Activated CD4-positive, alpha-beta T cell treated with anti-CD3 and anti-CD28 coated beads for 36 hours (primary cell): Measurements from ENCODE around the gene TMEM129. TPM values are rescaled to one million over a fixed set of nuclear protein-coding genes. Genes with fewer than 3 reads are reported as not detected.

ENCODE experiments used
- ATAC-seq: fragments of 200-7000 bp; cut with Tn5 transposase; one replicate; pipeline ENCODE4 v1.10.0; 2021; ENCODE audit warnings: mild to moderate bottlenecking, moderate library complexity
- CTCF ChIA-PET: fragments of 350-600 bp; sonication (Branson Sonifier 250); formaldehyde crosslinking; loops from one replicate; lab custom pipeline; 2021; ENCODE audit warnings: antibody characterized with exemption; lab: Charles Lee
- POLR2A ChIA-PET: fragments of 350-600 bp; sonication (Branson Sonifier 250); formaldehyde crosslinking; loops from one replicate; lab custom pipeline; 2021; ENCODE audit warnings: antibody characterized with exemption, inconsistent platforms; lab: Charles Lee
- DNase-seq: peaks from one replicate; pipeline ENCODE4 v3.0.0-alpha.2; 2020
- H3K27ac Mint-ChIP-seq: one replicate; pipeline ENCODE4 v1.8.0; 2021; ENCODE audit warnings: mixed read lengths
- H3K27me3 Mint-ChIP-seq: one replicate; pipeline ENCODE4 v1.8.0; 2021; ENCODE audit warnings: mixed read lengths
- H3K36me3 Mint-ChIP-seq: one replicate; pipeline ENCODE4 v1.8.0; 2021; ENCODE audit warnings: low read depth, mixed read lengths
- H3K4me1 Mint-ChIP-seq: one replicate; pipeline ENCODE4 v1.8.0; 2021; ENCODE audit warnings: mixed read lengths
- H3K4me3 Mint-ChIP-seq: one replicate; pipeline ENCODE4 v1.8.0; 2021; ENCODE audit warnings: mild to moderate bottlenecking, moderate library complexity, mixed read lengths
- H3K9me3 Mint-ChIP-seq: one replicate; pipeline ENCODE4 v1.8.0; 2021; ENCODE audit warnings: low read depth, mixed read lengths
- intact Hi-C, 2 experiments: fragments of 100-400 bp; cut with DNase I in 1 of 2; cut with micrococcal nuclease in 1 of 2; formaldehyde crosslinking; loops; one replicate each; pipeline versions ENCODE4 v1.14.2 to v1.15.1; 2022 to 2024; cut with DNase I, micrococcal nuclease
- total RNA-seq, 2 experiments: library from RNA; stranded (reverse); gene quantifications; one replicate each; pipeline ENCODE4 v1.2.3, GENCODE V29; 2021

TMEM129 gene
- total RNA-seq, 2 experiments from 2014 or later = 13.7 to 14.6 TPM

- Mint-ChIP-seq H3K4me3 (no peak overlapping the region), H3K36me3 (peaks cover 4% of the 10 kb centered on the region), H3K4me1 (peaks cover 4% of the 10 kb centered on the region), H3K27ac (no peak overlapping the region), H3K9me3 (no peaks in the 10 kb centered on the region), H3K27me3 (no peaks in the 10 kb centered on the region)
- CTCF ChIA-PET = interaction anchor here (6.3 kb wide), 1 partner anchor 59 kb away, joined by 104 read pairs; no protein-coding TSS in a partner anchor
- DNase-seq (no peak), ATAC-seq (no peak)
- POLR2A ChIA-PET = no interaction called here
- intact Hi-C loops = loop anchor here (5.0 to 10.0 kb wide), 2 partner anchors 42 to 145 kb away; partner anchors contain the start of gene FGFR3 (in 1 of the 2)
Observed at GRCh38 chr4:1749826-1750225, 28.7 kb upstream of the TMEM129 start.

- ATAC-seq (no peak), DNase-seq (no peak)
- peaks cover 6% of the 10 kb centered on the region for H3K36me3 Mint-ChIP-seq
- H3K4me3 Mint-ChIP-seq = no peak overlapping the region
- H3K4me1 Mint-ChIP-seq = peaks cover 4% of the 10 kb centered on the region
- no peaks in the 10 kb centered on the region for H3K27me3 Mint-ChIP-seq
- POLR2A ChIA-PET = no interaction called here
- H3K9me3 Mint-ChIP-seq = no peaks in the 10 kb centered on the region
- no peak overlapping the region for H3K27ac Mint-ChIP-seq
- intact Hi-C loops = loop anchor here (5.0 to 10.0 kb wide), 2 partner anchors 43 to 145 kb away; partner anchors contain the start of gene FGFR3 (in 1 of the 2)
- CTCF ChIA-PET = interaction anchor here (6.3 kb wide), 1 partner anchor 60 kb away, joined by 104 read pairs; no protein-coding TSS in a partner anchor
Observed at GRCh38 chr4:1749370-1749769, 28.2 kb upstream of the TMEM129 start.

GRCh38 chr4:1748465-1748995 lies 27.4 kb upstream of the TMEM129 start:
- ChIA-PET CTCF (interaction anchor here (0.6 to 6.3 kb wide), 19 partner anchors 9 to 467 kb away, joined by 3 to 104 read pairs (median 4); no protein-coding TSS in a partner anchor), POLR2A (no interaction called here)
- no peak overlapping the region for H3K27ac Mint-ChIP-seq
- DNase-seq = peak; percentile 94
- H3K36me3 Mint-ChIP-seq = peaks cover 11% of the 10 kb centered on the region
- H3K9me3 Mint-ChIP-seq = no peaks in the 10 kb centered on the region
- no peak overlapping the region for H3K4me3 Mint-ChIP-seq
- peak; percentile 59 for ATAC-seq
- intact Hi-C loops = loop anchor here (1.0 to 10.0 kb wide), 4 partner anchors 44 to 151 kb away; partner anchors contain the start of gene FGFR3 (in 1 of the 2)
- H3K4me1 Mint-ChIP-seq = peaks cover 4% of the 10 kb centered on the region
- no peaks in the 10 kb centered on the region for H3K27me3 Mint-ChIP-seq

GRCh38 chr4:1747603-1747967 lies 26.5 kb upstream of the TMEM129 start:
- POLR2A ChIA-PET = no interaction called here
- intact Hi-C loops = loop anchor here (5.0 to 10.0 kb wide), 2 partner anchors 45 to 147 kb away; partner anchors contain the start of gene FGFR3 (in 1 of the 2)
- ATAC-seq = no peak
- Mint-ChIP-seq H3K4me1 (no peaks in the 10 kb centered on the region), H3K27me3 (no peaks in the 10 kb centered on the region), H3K4me3 (no peak overlapping the region), H3K9me3 (no peaks in the 10 kb centered on the region), H3K27ac (no peak overlapping the region), H3K36me3 (peaks cover 14% of the 10 kb centered on the region)
- CTCF ChIA-PET = interaction anchor here (0.6 to 6.3 kb wide), 14 partner anchors 18 to 258 kb away, joined by 3 to 104 read pairs (median 3); no protein-coding TSS in a partner anchor
- DNase-seq = no peak

GRCh38 chr4:1746919-1747602 lies 25.9 kb upstream of the TMEM129 start:
- Mint-ChIP-seq H3K27ac (no peak overlapping the region), H3K36me3 (peaks cover 14% of the 10 kb centered on the region), H3K4me3 (no peak overlapping the region), H3K9me3 (no peaks in the 10 kb centered on the region), H3K27me3 (no peaks in the 10 kb centered on the region), H3K4me1 (no peaks in the 10 kb centered on the region)
- intact Hi-C loops = loop anchor here (5.0 to 10.0 kb wide), 2 partner anchors 45 to 148 kb away; partner anchors contain the start of gene FGFR3 (in 1 of the 2)
- ChIA-PET CTCF (interaction anchor here (0.6 to 6.3 kb wide), 13 partner anchors 18 to 717 kb away, joined by 3 to 104 read pairs (median 3); no protein-coding TSS in a partner anchor), POLR2A (no interaction called here)
- ATAC-seq = no peak
- no peak for DNase-seq

- peak; percentile 88 for DNase-seq
- Mint-ChIP-seq H3K36me3 (peaks cover 21% of the 10 kb centered on the region), H3K9me3 (no peaks in the 10 kb centered on the region), H3K4me3 (no peak overlapping the region), H3K27ac (no peak overlapping the region), H3K27me3 (no peaks in the 10 kb centered on the region), H3K4me1 (no peaks in the 10 kb centered on the region)
- peak; percentile 72 for ATAC-seq
- CTCF ChIA-PET = interaction anchor here (0.6 to 6.3 kb wide), 3 partner anchors 31 to 173 kb away, joined by 3 to 104 read pairs (median 4); no protein-coding TSS in a partner anchor
- intact Hi-C loops = loop anchor here (5.0 to 10.0 kb wide), 2 partner anchors 46 to 149 kb away; partner anchors contain the start of gene FGFR3 (in 1 of the 2)
- POLR2A ChIA-PET = no interaction called here
Observed at GRCh38 chr4:1746265-1746691, 25.2 kb upstream of the TMEM129 start.

- ChIA-PET POLR2A (interaction anchor here (0.5 kb wide), 1 partner anchor 449 kb away, joined by 6 read pairs; no protein-coding TSS in a partner anchor), CTCF (interaction anchor here (0.6 to 6.3 kb wide), 10 partner anchors 10 to 492 kb away, joined by 3 to 104 read pairs (median 3); partner anchors contain the start of gene SLBP)
- ATAC-seq = no peak
- DNase-seq = no peak
- H3K27ac Mint-ChIP-seq = no peak overlapping the region
- H3K27me3 Mint-ChIP-seq = no peaks in the 10 kb centered on the region
- H3K4me1 Mint-ChIP-seq = no peaks in the 10 kb centered on the region
- H3K9me3 Mint-ChIP-seq = no peaks in the 10 kb centered on the region
- intact Hi-C loops = loop anchor here (5.0 to 10.0 kb wide), 2 partner anchors 47 to 149 kb away; partner anchors contain the start of gene FGFR3 (in 1 of the 2)
- H3K4me3 Mint-ChIP-seq = no peak overlapping the region
- H3K36me3 Mint-ChIP-seq = peaks cover 26% of the 10 kb centered on the region
Observed at GRCh38 chr4:1745697-1746096, 24.6 kb upstream of the TMEM129 start.

DNA sequence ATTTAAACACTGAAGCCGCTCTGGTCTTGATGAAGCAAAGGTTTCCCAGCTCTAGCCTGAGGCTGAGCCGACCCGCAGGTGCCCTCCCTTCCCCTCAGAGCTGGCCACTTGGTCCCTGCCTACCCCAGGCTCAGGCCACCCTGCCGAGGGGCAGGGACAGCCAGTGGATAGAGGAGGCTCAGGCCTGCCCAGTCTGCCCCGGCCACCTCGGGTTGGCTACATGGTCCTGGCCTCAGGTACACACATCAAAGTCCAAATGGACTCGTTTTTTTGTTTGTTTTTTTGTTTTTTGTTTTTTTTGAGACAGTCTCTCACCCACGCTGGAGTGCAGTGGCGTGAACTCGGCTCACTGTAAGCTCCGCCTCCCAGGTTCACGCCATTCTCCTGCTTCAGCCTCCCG lies 24.0 kb upstream of the TMEM129 start:
- intact Hi-C loops = loop anchor here (5.0 to 10.0 kb wide), 2 partner anchors 47 to 150 kb away; partner anchors contain the start of gene FGFR3 (in 1 of the 2)
- CTCF ChIA-PET = interaction anchor here (0.6 to 6.3 kb wide), 14 partner anchors 10 to 492 kb away, joined by 3 to 104 read pairs (median 3); partner anchors contain the start of gene SLBP
- Mint-ChIP-seq H3K4me3 (no peak overlapping the region), H3K36me3 (peaks cover 31% of the 10 kb centered on the region), H3K27me3 (no peaks in the 10 kb centered on the region), H3K27ac (no peak overlapping the region), H3K9me3 (no peaks in the 10 kb centered on the region), H3K4me1 (no peaks in the 10 kb centered on the region)
- POLR2A ChIA-PET = interaction anchor here (0.5 kb wide), 1 partner anchor 449 kb away, joined by 6 read pairs; no protein-coding TSS in a partner anchor
- DNase-seq (no peak), ATAC-seq (no peak)

- CTCF ChIA-PET = interaction anchor here (0.6 to 6.3 kb wide), 11 partner anchors 15 to 381 kb away, joined by 3 to 104 read pairs (median 4); no protein-coding TSS in a partner anchor
- DNase-seq (no peak), ATAC-seq (no peak)
- Mint-ChIP-seq H3K36me3 (peaks cover 32% of the 10 kb centered on the region), H3K27ac (no peak overlapping the region), H3K4me1 (no peaks in the 10 kb centered on the region), H3K4me3 (no peak overlapping the region), H3K27me3 (no peaks in the 10 kb centered on the region), H3K9me3 (no peaks in the 10 kb centered on the region)
- intact Hi-C loops = loop anchor here in 1 of 2 experiments (10.0 kb wide), 1 partner anchor 150 kb away; no protein-coding TSS in a partner anchor
- POLR2A ChIA-PET = no interaction called here
Observed at GRCh38 chr4:1744552-1744951, 23.4 kb upstream of the TMEM129 start.

- Mint-ChIP-seq H3K27me3 (no peaks in the 10 kb centered on the region), H3K4me1 (no peaks in the 10 kb centered on the region), H3K9me3 (no peaks in the 10 kb centered on the region), H3K36me3 (peaks cover 34% of the 10 kb centered on the region), H3K4me3 (no peak overlapping the region), H3K27ac (no peak overlapping the region)
- intact Hi-C loops = loop anchor here in 1 of 2 experiments (10.0 kb wide), 1 partner anchor 151 kb away; no protein-coding TSS in a partner anchor
- CTCF ChIA-PET = interaction anchor here (0.6 to 6.3 kb wide), 7 partner anchors 17 to 381 kb away, joined by 3 to 104 read pairs (median 4); no protein-coding TSS in a partner anchor
- POLR2A ChIA-PET = no interaction called here
- ATAC-seq = no peak
- DNase-seq = no peak
Observed at GRCh38 chr4:1743975-1744374, 22.9 kb upstream of the TMEM129 start.
